Cardiac septum (tissue), 1 donor: ENCODE measurements around the gene SCGB3A1. TPM values are rescaled to one million over a fixed set of nuclear protein-coding genes. Genes with fewer than 3 reads are reported as not detected.

ENCODE experiments used
- total RNA-seq: library from RNA; stranded (reverse); fragmentation: NEBNext Ultra II Directional; extraction: Animal tissue kit (Norgen Biotek cat#: 25700); gene quantifications from one replicate; pipeline ENCODE4 v1.2.1, GENCODE V29; 2021
- donor health status: DM: no; HTN: no; CAD: no.

The SCGB3A1 gene
- total RNA-seq, 1 donor from 2014 or later, result not detected

Other genes starting within 250 kb of the SCGB3A1 start
- gene GFPT2, start 238.2 kb downstream of the SCGB3A1 start, total RNA-seq, result 12.9 TPM
- gene CNOT6, start 97.1 kb downstream of the SCGB3A1 start, total RNA-seq, result 18.4 TPM
- 5.8 TPM for gene FLT4, start 58.1 kb upstream of the SCGB3A1 start, total RNA-seq
- gene OR2Y1, start 148.6 kb upstream of the SCGB3A1 start, total RNA-seq, result not detected
- gene MGAT1, start 211.3 kb upstream of the SCGB3A1 start, total RNA-seq, result 66.0 TPM